GM19099 (cell line): Measurements from ENCODE around the gene FBXO9.

Experiments
- POLR2A ChIP-seq: IDR thresholded peaks from 3 replicates; pipeline ENCODE4 v1.6.1; 2011; ENCODE audit warnings: low read depth; ENCODE audit not compliant: insufficient read length; ENCODE audit errors: extremely low read depth

Gene FBXO9

GRCh38 chr6:53134601-53135235 is 69.5 kb downstream of the FBXO9 start:
- TF ChIP-seq POLR2A: no peak

GRCh38 chr6:53136000-53136609 is 70.9 kb downstream of the FBXO9 start:
- no peak for TF ChIP-seq POLR2A

GRCh38 chr6:53139841-53140413 is 74.7 kb downstream of the FBXO9 start:
- TF ChIP-seq POLR2A: no peak

- TF ChIP-seq POLR2A: no peak
These were observed 77.6 kb downstream of the FBXO9 start for GRCh38 chr6:53142810-53143209.

- no peak for TF ChIP-seq POLR2A
These were observed 78.5 kb downstream of the FBXO9 start for GRCh38 chr6:53143710-53144109.

- no peak for TF ChIP-seq POLR2A
These were observed 79.6 kb downstream of the FBXO9 start for GRCh38 chr6:53144802-53145201.

- no peak for TF ChIP-seq POLR2A
These were observed 83.5 kb downstream of the FBXO9 start, which contains the start of gene GCM1 for GRCh38 chr6:53148684-53149083. TSS of gene GCM1 (minus strand) at chr6:53148841. CDS start at chr6:53145632, 3,209 bp downstream.
